Mesenchymal stem cell (in vitro differentiated cells and primary cell): Measurements from ENCODE around the gene TM7SF3.

Experiments used
- DNase-seq: peaks from one replicate; pipeline ENCODE4 v3.0.0-alpha.2; 2013
- H2AFZ ChIP-seq: one replicate; pipeline ENCODE4 v1.6.1; 2013; ENCODE audit warnings: low read depth, mild to moderate bottlenecking, control low read depth, inconsistent platforms, low read length, moderate library complexity
- H2AK5ac ChIP-seq: 2 replicates; pipeline ENCODE4 v1.6.1; 2013; ENCODE audit warnings: low read length, moderate library complexity, mild to moderate bottlenecking, inconsistent platforms; ENCODE audit not compliant: severe bottlenecking
- H2BK120ac ChIP-seq: one replicate; pipeline ENCODE4 v1.6.1; 2013; ENCODE audit warnings: low read depth, mild to moderate bottlenecking, inconsistent platforms, low read length, moderate library complexity
- H2BK12ac ChIP-seq, 2 experiments: one replicate each; pipeline ENCODE4 v1.6.1; 2013; ENCODE audit warnings: inconsistent platforms in 2 of 2, low read length in 2 of 2, mild to moderate bottlenecking in 2 of 2, moderate library complexity in 2 of 2, control low read depth in 1 of 2
- H2BK15ac ChIP-seq: one replicate; pipeline ENCODE4 v1.6.1; 2013; ENCODE audit warnings: mild to moderate bottlenecking, low read depth, inconsistent platforms; ENCODE audit not compliant: poor library complexity, severe bottlenecking
- H2BK5ac ChIP-seq: 2 replicates; pipeline ENCODE4 v1.6.1; 2013; ENCODE audit warnings: low read depth, mild to moderate bottlenecking, low read length, control low read depth, inconsistent platforms; ENCODE audit not compliant: poor library complexity, severe bottlenecking
- H3K14ac ChIP-seq, 2 experiments: one replicate each; pipeline ENCODE4 v1.6.1; 2013; ENCODE audit warnings: inconsistent platforms in 2 of 2, low read length in 2 of 2, control low read depth in 1 of 2, mild to moderate bottlenecking in 1 of 2, moderate library complexity in 1 of 2
- H3K18ac ChIP-seq, 2 experiments: one replicate each; pipeline ENCODE4 v1.6.1; 2013; ENCODE audit warnings: inconsistent platforms in 2 of 2, low read length in 2 of 2, control low read depth in 1 of 2, low read depth in 1 of 2, mild to moderate bottlenecking in 1 of 2
- H3K23ac ChIP-seq, 2 experiments: one replicate each; pipeline ENCODE4 v1.6.1; 2013; ENCODE audit warnings: inconsistent platforms in 2 of 2, low read length in 2 of 2, mild to moderate bottlenecking in 2 of 2, moderate library complexity in 2 of 2, control low read depth in 1 of 2
- H3K27ac ChIP-seq: 2 replicates; pipeline ENCODE4 v1.5.1; 2013; ENCODE audit warnings: mild to moderate bottlenecking, moderate library complexity, low read length, control low read depth, inconsistent platforms; ENCODE audit not compliant: poor library complexity, severe bottlenecking
- H3K27me3 ChIP-seq, 2 experiments: 2 replicates each; pipeline versions ENCODE4 v1.6.1 to v1.7.0; 2013; ENCODE audit warnings: low read length in 2 of 2, mild to moderate bottlenecking in 2 of 2, moderate library complexity in 2 of 2, control low read depth in 1 of 2, inconsistent platforms in 1 of 2; ENCODE audit not compliant: control insufficient read depth in 1 of 2, insufficient read depth in 1 of 2
- H3K36me3 ChIP-seq, 2 experiments: 2 replicates each; pipeline versions ENCODE4 v1.6.1 to v1.7.0; 2013; ENCODE audit warnings: low read length in 2 of 2, control low read depth in 1 of 2, inconsistent platforms in 1 of 2, low read depth in 1 of 2, mild to moderate bottlenecking in 1 of 2; ENCODE audit not compliant: insufficient read depth in 2 of 2, control insufficient read depth in 1 of 2
- H3K4ac ChIP-seq, 2 experiments: one replicate each; pipeline ENCODE4 v1.6.1; 2013; ENCODE audit warnings: inconsistent platforms in 2 of 2, low read length in 2 of 2, mild to moderate bottlenecking in 2 of 2, moderate library complexity in 2 of 2, control low read depth in 1 of 2, low read depth in 1 of 2
- H3K4me1 ChIP-seq: 2 replicates; pipeline ENCODE4 v1.6.1; 2013; ENCODE audit warnings: low read depth, low read length, control low read depth; ENCODE audit not compliant: control insufficient read depth, insufficient read depth
- H3K4me2 ChIP-seq: 2 replicates; pipeline ENCODE4 v1.6.1; 2013; ENCODE audit warnings: low read length, mild to moderate bottlenecking, inconsistent platforms; ENCODE audit not compliant: poor library complexity, severe bottlenecking
- H3K4me3 ChIP-seq, 2 experiments: 2 replicates each; pipeline versions ENCODE4 v1.5.1 to v1.7.0; 2013; ENCODE audit warnings: low read length in 2 of 2, mild to moderate bottlenecking in 2 of 2, control low read depth in 1 of 2, low read depth in 1 of 2; ENCODE audit not compliant: insufficient read depth in 1 of 2
- H3K79me1 ChIP-seq: replicated peaks from 2 replicates; pipeline ENCODE4 v1.6.1; 2013; ENCODE audit warnings: mild to moderate bottlenecking, control low read depth, low read length, inconsistent platforms; ENCODE audit not compliant: poor library complexity, severe bottlenecking
- H3K9ac ChIP-seq: 2 replicates; pipeline ENCODE4 v1.7.0; 2013; ENCODE audit warnings: mild to moderate bottlenecking, low read length, moderate library complexity
- H3K9me3 ChIP-seq: 2 replicates; pipeline ENCODE4 v1.7.0; 2013; ENCODE audit warnings: mild to moderate bottlenecking, low read length; ENCODE audit not compliant: control insufficient read depth
- H4K8ac ChIP-seq: one replicate; pipeline ENCODE4 v1.6.1; 2013; ENCODE audit warnings: inconsistent platforms, mild to moderate bottlenecking, low read length, moderate library complexity
- H4K91ac ChIP-seq: one replicate; pipeline ENCODE4 v1.6.1; 2013; ENCODE audit warnings: mild to moderate bottlenecking, low read length, inconsistent platforms
- WGBS: methylation state at CpG from one replicate; pipeline ENCODE4 v1.1.7; 2013; ENCODE audit warnings: mixed read lengths; 5-methylcytosine and 5-hydroxymethylcytosine counted together

TM7SF3 gene

GRCh38 chr12:26991826-26992225, 22.4 kb downstream of the TM7SF3 start:
- H3K36me3 ChIP-seq, result peaks cover 12 to 52% of the 10 kb centered on the region in 2 experiments
- H3K4me3 ChIP-seq, result no peak overlapping the region
- H2AK5ac ChIP-seq, result no peak overlapping the region
- H3K14ac ChIP-seq, result no peak overlapping the region
- peaks cover 10% of the 10 kb centered on the region for H3K79me1 ChIP-seq
- no peaks in the 10 kb centered on the region for H3K9me3 ChIP-seq
- no peak overlapping the region for H2BK15ac ChIP-seq
- no peak overlapping the region for H3K27ac ChIP-seq
- H2BK5ac ChIP-seq, result no peak overlapping the region
- H2BK120ac ChIP-seq, result no peak overlapping the region
- H2AFZ ChIP-seq, result no peak overlapping the region
- H3K4me1 ChIP-seq, result no peaks in the 10 kb centered on the region
- H4K91ac ChIP-seq, result no peak overlapping the region
- no peak overlapping the region for H3K23ac ChIP-seq
- no peak overlapping the region for H3K4me2 ChIP-seq
- H3K9ac ChIP-seq, result no peak overlapping the region
- H3K27me3 ChIP-seq, result no peaks in the 10 kb centered on the region
- H4K8ac ChIP-seq, result no peak overlapping the region
- H3K4ac ChIP-seq, result no peak overlapping the region
- H2BK12ac ChIP-seq, result no peak overlapping the region
- no peak overlapping the region for H3K18ac ChIP-seq
- 98% methylated on average over 4 of the region's 4 CpGs for WGBS
- DNase-seq, result no peak

- DNase-seq, result no peak
- H4K91ac ChIP-seq, result peak overlapping the region; percentile 4
- no peak overlapping the region for H3K23ac ChIP-seq
- H4K8ac ChIP-seq, result no peak overlapping the region
- H3K4me2 ChIP-seq, result no peak overlapping the region
- 97% methylated on average over 4 of the region's 4 CpGs for WGBS
- peaks cover 12% of the 10 kb centered on the region for H3K79me1 ChIP-seq
- H3K4me1 ChIP-seq, result no peaks in the 10 kb centered on the region
- no peak overlapping the region for H2BK15ac ChIP-seq
- H2AFZ ChIP-seq, result no peak overlapping the region
- peaks cover 9 to 34% of the 10 kb centered on the region in 2 experiments for H3K36me3 ChIP-seq
- H2BK120ac ChIP-seq, result no peak overlapping the region
- H3K9ac ChIP-seq, result no peak overlapping the region
- no peaks in the 10 kb centered on the region for H3K9me3 ChIP-seq
- no peak overlapping the region for H3K4me3 ChIP-seq
- no peak overlapping the region for H3K14ac ChIP-seq
- no peak overlapping the region for H3K18ac ChIP-seq
- no peak overlapping the region for H2BK5ac ChIP-seq
- no peak overlapping the region for H2AK5ac ChIP-seq
- no peaks in the 10 kb centered on the region for H3K27me3 ChIP-seq
- no peak overlapping the region for H3K27ac ChIP-seq
- no peak overlapping the region for H2BK12ac ChIP-seq
- no peak overlapping the region for H3K4ac ChIP-seq
Observed at GRCh38 chr12:26989873-26990272, 24.3 kb downstream of the TM7SF3 start.

GRCh38 chr12:26988703-26989102, 25.5 kb downstream of the TM7SF3 start:
- Histone ChIP-seq H3K9me3 (no peaks in the 10 kb centered on the region), H3K4ac (no peak overlapping the region), H2BK12ac (no peak overlapping the region), H2BK5ac (no peak overlapping the region), H3K4me3 (no peak overlapping the region), H3K79me1 (peaks cover 12% of the 10 kb centered on the region), H3K14ac (no peak overlapping the region), H3K4me2 (no peak overlapping the region), H2BK120ac (no peak overlapping the region), H3K4me1 (no peaks in the 10 kb centered on the region), H4K8ac (no peak overlapping the region), H3K36me3 (peaks cover 6 to 30% of the 10 kb centered on the region in 2 experiments), H3K27me3 (no peaks in the 10 kb centered on the region), H3K23ac (no peak overlapping the region), H3K27ac (no peak overlapping the region), H2AK5ac (no peak overlapping the region), H3K18ac (no peak overlapping the region), H3K9ac (no peak overlapping the region), H2AFZ (no peak overlapping the region), H4K91ac (no peak overlapping the region), H2BK15ac (no peak overlapping the region)
- 80% methylated on average over 1 of the region's 4 CpGs for WGBS
- no peak for DNase-seq

GRCh38 chr12:26987634-26988424, 26.4 kb downstream of the TM7SF3 start:
- no peak overlapping the region for H3K23ac ChIP-seq
- no peak overlapping the region for H4K8ac ChIP-seq
- no peak overlapping the region for H3K4me3 ChIP-seq
- no peak overlapping the region for H2BK12ac ChIP-seq
- H2AFZ ChIP-seq, result no peak overlapping the region
- H2BK15ac ChIP-seq, result no peak overlapping the region
- H3K14ac ChIP-seq, result no peak overlapping the region
- no peak overlapping the region for H2AK5ac ChIP-seq
- H4K91ac ChIP-seq, result no peak overlapping the region
- H3K79me1 ChIP-seq, result peaks cover 13% of the 10 kb centered on the region
- no peak overlapping the region for H2BK120ac ChIP-seq
- no peak overlapping the region for H3K4ac ChIP-seq
- WGBS, result 96% methylated on average over 10 of the region's 10 CpGs
- H3K9me3 ChIP-seq, result no peaks in the 10 kb centered on the region
- no peak overlapping the region for H2BK5ac ChIP-seq
- no peak overlapping the region for H3K9ac ChIP-seq
- peaks cover 6 to 25% of the 10 kb centered on the region in 2 experiments for H3K36me3 ChIP-seq
- H3K4me1 ChIP-seq, result no peaks in the 10 kb centered on the region
- H3K18ac ChIP-seq, result no peak overlapping the region
- DNase-seq, result peak; percentile 41
- H3K27ac ChIP-seq, result no peak overlapping the region
- H3K4me2 ChIP-seq, result no peak overlapping the region
- H3K27me3 ChIP-seq, result no peaks in the 10 kb centered on the region
